HepG2 (cell line): Measurements from ENCODE around the gene PLPP3.

Experiments
- CREM ChIP-seq, 2 experiments: sonication (generic) in 1 of 2; formaldehyde crosslinking in 1 of 2; IDR thresholded peaks; 2 replicates each; pipeline versions ENCODE4 v1.4.0 to v1.6.1; 2016 to 2020; ENCODE audit warnings: antibody characterized with exemption in 1 of 2, mild to moderate bottlenecking in 1 of 2, missing genetic modification reagents in 1 of 2
- GABPA ChIP-seq, 2 experiments: IDR thresholded peaks; 2 replicates each; pipeline ENCODE4 v1.6.1; 2011 to 2016; ENCODE audit warnings: low read depth in 2 of 2, low read length in 1 of 2, missing biosample characterization in 1 of 2, missing genetic modification characterization in 1 of 2
- IRF1 ChIP-seq: sonication (generic); formaldehyde crosslinking; IDR thresholded peaks from 2 replicates; pipeline ENCODE4 v1.4.0; 2020; ENCODE audit warnings: low read depth, mild to moderate bottlenecking, missing genetic modification reagents
- KDM5A ChIP-seq: fragments of 200-600 bp; sonication (generic); IDR thresholded peaks from 2 replicates; pipeline ENCODE4 v1.7.0; 2018; ENCODE audit warnings: antibody characterized with exemption, mild to moderate bottlenecking, low read length, borderline replicate concordance
- PHF21A ChIP-seq: sonication (generic); formaldehyde crosslinking; IDR thresholded peaks from 2 replicates; pipeline ENCODE4 v1.5.0; 2020; ENCODE audit warnings: mild to moderate bottlenecking, missing genetic modification reagents
- ZNF205 ChIP-seq: IDR thresholded peaks from 2 replicates; pipeline ENCODE4 v1.6.1; 2018; ENCODE audit warnings: missing biosample characterization, missing genetic modification reagents
- ZNF292 ChIP-seq: sonication (generic); formaldehyde crosslinking; IDR thresholded peaks from 2 replicates; pipeline ENCODE4 v1.8.1; 2022; ENCODE audit warnings: mild to moderate bottlenecking, low read depth, missing genetic modification reagents, borderline replicate concordance
- ZNF639 ChIP-seq: conservative IDR thresholded peaks from 2 replicates; pipeline ENCODE4 v1.6.1; 2018; ENCODE audit warnings: missing genetic modification reagents

- no peak for TF ChIP-seq PHF21A (CRISPR knock-in tag)
- TF ChIP-seq ZNF639 (CRISPR knock-in tag), result no peak
- no peak for TF ChIP-seq GABPA (IDR thresholded peaks at IDR 0.05; ENCODE audit: low read depth, low read length)
- no peak for TF ChIP-seq GABPA (CRISPR knock-in tag; IDR thresholded peaks at IDR 0.05; ENCODE audit: low read depth)
- no peak for TF ChIP-seq ZNF292 (CRISPR knock-in tag)
- TF ChIP-seq CREM (IDR thresholded peaks at IDR 0.05), result no peak
- TF ChIP-seq CREM (CRISPR knock-in tag; IDR thresholded peaks at IDR 0.05), result no peak
- TF ChIP-seq KDM5A, result no peak
- TF ChIP-seq IRF1 (CRISPR knock-in tag), result no peak
- TF ChIP-seq ZNF205, result no peak
Observed at GRCh38 chr1:56512724-56513494, 66.5 kb downstream of the PLPP3 start.
